NT2/D1 (cell line): ENCODE measurements around the gene MICB.

Source experiments
- SUZ12 ChIP-seq: IDR thresholded peaks from 2 replicates; pipeline ENCODE4 v1.6.1; 2011; ENCODE audit not compliant: insufficient read length, insufficient read depth; ENCODE audit errors: extremely low read depth
- YY1 ChIP-seq: IDR thresholded peaks from 2 replicates; pipeline ENCODE4 v1.6.1; 2011; ENCODE audit not compliant: insufficient read length, insufficient read depth

DNA sequence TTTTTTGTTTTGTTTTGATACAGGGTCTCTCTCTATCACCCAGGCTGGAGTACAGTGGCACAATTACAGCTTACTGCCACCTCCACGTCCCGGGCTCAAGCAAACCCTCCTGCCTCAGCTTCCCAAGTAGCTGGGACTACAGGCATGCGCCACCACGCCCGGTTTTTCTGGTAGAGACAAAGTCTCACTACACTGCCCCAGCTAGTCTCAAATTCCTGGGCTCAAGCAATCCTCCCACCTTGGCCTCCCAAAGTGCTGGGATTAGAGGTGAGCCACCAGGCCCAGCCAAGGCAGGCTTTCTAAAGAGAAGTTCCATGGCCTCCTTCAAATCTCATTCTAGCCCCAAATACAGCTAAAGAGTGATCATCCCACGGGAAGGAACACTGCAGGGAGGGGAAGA lies 36.1 kb downstream of the MICB start:
- TF ChIP-seq YY1, result no peak
- TF ChIP-seq SUZ12, result no peak
